NT2/D1 (cell line): ENCODE results near the gene DNAJC1.

Experiments
- DNase-seq: peaks from one replicate; pipeline ENCODE4 v3.0.0-alpha.2; 2011; ENCODE audit warnings: low read depth, low spot score
- H3K27me3 ChIP-seq: 2 replicates; pipeline ENCODE4 v1.6.0; 2011; ENCODE audit warnings: mild to moderate bottlenecking; ENCODE audit not compliant: insufficient read length, insufficient read depth
- H3K36me3 ChIP-seq: 2 replicates; pipeline ENCODE4 v1.6.1; 2011; ENCODE audit warnings: mild to moderate bottlenecking, low read length, mixed read lengths; ENCODE audit not compliant: insufficient read depth, insufficient read length
- H3K4me1 ChIP-seq: 2 replicates; pipeline ENCODE4 v1.5.1; 2011; ENCODE audit not compliant: insufficient read depth, insufficient read length
- H3K4me3 ChIP-seq: 2 replicates; pipeline ENCODE4 v1.5.1; 2011; ENCODE audit warnings: low read depth; ENCODE audit not compliant: insufficient read length
- H3K9ac ChIP-seq: 2 replicates; pipeline ENCODE4 v1.6.0; 2011; ENCODE audit warnings: low read depth; ENCODE audit not compliant: insufficient read length
- H3K9me3 ChIP-seq: 2 replicates; pipeline ENCODE4 v1.5.1; 2011; ENCODE audit warnings: mild to moderate bottlenecking, low read length; ENCODE audit not compliant: insufficient read depth
- SUZ12 ChIP-seq: IDR thresholded peaks from 2 replicates; pipeline ENCODE4 v1.6.1; 2011; ENCODE audit not compliant: insufficient read length, insufficient read depth; ENCODE audit errors: extremely low read depth
- YY1 ChIP-seq: IDR thresholded peaks from 2 replicates; pipeline ENCODE4 v1.6.1; 2011; ENCODE audit not compliant: insufficient read length, insufficient read depth
- ZNF274 ChIP-seq: IDR thresholded peaks from 2 replicates; pipeline ENCODE4 v1.6.1; 2011; ENCODE audit warnings: mild to moderate bottlenecking, low read depth, low read length

DNAJC1 gene

GRCh38 chr10:21953585-21954057 is 49.9 kb downstream of the DNAJC1 start:
- no peak overlapping the region for H3K4me3 ChIP-seq
- no peak overlapping the region for H3K9ac ChIP-seq
- H3K9me3 ChIP-seq: no peaks in the 10 kb centered on the region
- no peaks in the 10 kb centered on the region for H3K4me1 ChIP-seq
- no peak for DNase-seq
- no peaks in the 10 kb centered on the region for H3K27me3 ChIP-seq
- no peaks in the 10 kb centered on the region for H3K36me3 ChIP-seq
- TF ChIP-seq SUZ12 (no peak), YY1 (no peak), ZNF274 (no peak)

- TF ChIP-seq SUZ12 (no peak), YY1 (no peak), ZNF274 (no peak)
- no peaks in the 10 kb centered on the region for H3K36me3 ChIP-seq
- DNase-seq: no peak
- H3K27me3 ChIP-seq: no peaks in the 10 kb centered on the region
- H3K9ac ChIP-seq: no peak overlapping the region
- no peak overlapping the region for H3K4me3 ChIP-seq
- H3K9me3 ChIP-seq: no peaks in the 10 kb centered on the region
- H3K4me1 ChIP-seq: no peaks in the 10 kb centered on the region
Measured at GRCh38 chr10:21950566-21950965, 53.0 kb downstream of the DNAJC1 start.

GRCh38 chr10:21946946-21947345 is 56.6 kb downstream of the DNAJC1 start:
- no peak for TF ChIP-seq YY1
- no peak for TF ChIP-seq SUZ12
- no peak overlapping the region for H3K9ac ChIP-seq
- no peak for DNase-seq

GRCh38 chr10:21944727-21945386 is 58.7 kb downstream of the DNAJC1 start:
- H3K9ac ChIP-seq: no peak overlapping the region
- no peaks in the 10 kb centered on the region for H3K4me1 ChIP-seq
- no peak overlapping the region for H3K4me3 ChIP-seq
- no peaks in the 10 kb centered on the region for H3K36me3 ChIP-seq
- no peak for DNase-seq
- H3K9me3 ChIP-seq: no peaks in the 10 kb centered on the region
- no peaks in the 10 kb centered on the region for H3K27me3 ChIP-seq
- no peak for TF ChIP-seq YY1
- no peak for TF ChIP-seq ZNF274
- no peak for TF ChIP-seq SUZ12

More at GRCh38 chr10:21946946-21947345, 56.6 kb downstream of the DNAJC1 start:
- Histone ChIP-seq H3K36me3 (no peaks in the 10 kb centered on the region), H3K4me3 (no peak overlapping the region), H3K4me1 (no peaks in the 10 kb centered on the region), H3K27me3 (no peaks in the 10 kb centered on the region), H3K9me3 (no peaks in the 10 kb centered on the region)

GRCh38 chr10:21943633-21944265 is 59.8 kb downstream of the DNAJC1 start:
- no peaks in the 10 kb centered on the region for H3K36me3 ChIP-seq
- no peaks in the 10 kb centered on the region for H3K9me3 ChIP-seq
- H3K4me3 ChIP-seq: no peak overlapping the region
- DNase-seq: no peak
- no peaks in the 10 kb centered on the region for H3K4me1 ChIP-seq
- TF ChIP-seq ZNF274 (no peak), YY1 (no peak), SUZ12 (no peak)
- H3K9ac ChIP-seq: no peak overlapping the region
- no peaks in the 10 kb centered on the region for H3K27me3 ChIP-seq

DNA sequence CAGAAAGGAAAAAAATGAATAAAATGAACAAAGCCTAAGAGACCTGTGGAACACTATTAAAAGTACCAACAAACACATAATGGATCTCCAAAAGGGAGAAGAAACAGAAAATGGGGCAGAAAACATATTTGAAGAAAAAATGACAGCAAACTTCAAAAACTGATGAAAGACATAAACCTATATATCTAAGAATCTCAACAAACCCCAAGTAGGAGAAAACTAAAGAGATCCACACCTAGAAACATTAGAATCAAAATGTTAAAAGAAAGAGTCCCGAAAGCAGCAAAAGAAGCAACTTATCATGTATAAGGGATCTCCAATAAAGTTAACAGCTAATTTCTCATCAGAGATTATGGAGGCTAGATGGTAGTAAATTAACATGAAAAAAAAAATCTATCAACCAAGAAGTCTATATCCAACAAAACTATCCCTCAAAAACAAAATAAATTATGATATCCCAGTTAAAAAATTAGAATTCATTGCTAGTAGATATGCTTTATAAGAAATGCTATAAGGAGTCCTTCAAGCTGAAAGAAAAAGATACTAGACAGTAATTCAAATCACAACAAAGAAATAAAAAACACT is 68.0 kb downstream of the DNAJC1 start:
- Histone ChIP-seq H3K4me3 (no peak overlapping the region), H3K27me3 (no peaks in the 10 kb centered on the region), H3K36me3 (no peaks in the 10 kb centered on the region), H3K4me1 (no peaks in the 10 kb centered on the region), H3K9ac (no peak overlapping the region), H3K9me3 (peaks cover 19% of the 10 kb centered on the region)
- no peak for TF ChIP-seq SUZ12
- no peak for TF ChIP-seq YY1
- TF ChIP-seq ZNF274: no peak
- no peak for DNase-seq

GRCh38 chr10:21934307-21934706 is 69.2 kb downstream of the DNAJC1 start:
- Histone ChIP-seq H3K27me3 (no peaks in the 10 kb centered on the region), H3K4me3 (no peak overlapping the region), H3K9ac (no peak overlapping the region), H3K9me3 (peaks cover 19% of the 10 kb centered on the region), H3K4me1 (no peaks in the 10 kb centered on the region), H3K36me3 (no peaks in the 10 kb centered on the region)
- no peak for TF ChIP-seq YY1
- TF ChIP-seq SUZ12: no peak
- TF ChIP-seq ZNF274: no peak
- DNase-seq: no peak
